SHP77 (cell line): ENCODE data around the gene ZG16B.

Experiments
- DNase-seq, 2 experiments: peaks; one replicate each; lab custom pipeline; 2025; lab: John Stamatoyannopoulos, UW

ZG16B gene

GRCh38 chr16:2845116-2845515 lies 15.0 kb downstream of the ZG16B start:
- DNase-seq = no peak

- DNase-seq = no peak
Measured at GRCh38 chr16:2846511-2847310, 16.6 kb downstream of the ZG16B start.

- DNase-seq = no peak
Measured at GRCh38 chr16:2848933-2849725, 19.0 kb downstream of the ZG16B start.

GRCh38 chr16:2852003-2852730 lies 22.1 kb downstream of the ZG16B start:
- no peak for DNase-seq

GRCh38 chr16:2852731-2853507 lies 22.8 kb downstream of the ZG16B start:
- DNase-seq = no peak

GRCh38 chr16:2853531-2854073 lies 23.5 kb downstream of the ZG16B start:
- DNase-seq = no peak

- no peak for DNase-seq
Measured at GRCh38 chr16:2854700-2855309, 24.7 kb downstream of the ZG16B start.

GRCh38 chr16:2855536-2855935 lies 25.4 kb downstream of the ZG16B start:
- DNase-seq = no peak

GRCh38 chr16:2856061-2856670 lies 26.1 kb downstream of the ZG16B start:
- DNase-seq = no peak

- no peak for DNase-seq
Measured at GRCh38 chr16:2856686-2857450, 26.8 kb downstream of the ZG16B start.

GRCh38 chr16:2857451-2858244 lies 27.5 kb downstream of the ZG16B start, which contains the start of gene PRSS22:
TSS of gene PRSS22 (minus strand) at chr16:2858170. CDS start at chr16:2858104, 66 bp downstream.
- DNase-seq = no peak

- DNase-seq = no peak
Measured at GRCh38 chr16:2858245-2859025, 28.3 kb downstream of the ZG16B start.

GRCh38 chr16:2859686-2860265 lies 29.7 kb downstream of the ZG16B start:
- DNase-seq = no peak

- DNase-seq = no peak
Measured at GRCh38 chr16:2860826-2861567, 30.9 kb downstream of the ZG16B start.

- no peak for DNase-seq
Measured at GRCh38 chr16:2865651-2866050, 35.5 kb downstream of the ZG16B start.

- DNase-seq = no peak
Measured at GRCh38 chr16:2866431-2866830, 36.3 kb downstream of the ZG16B start.

- no peak for DNase-seq
Measured at GRCh38 chr16:2867661-2867986, 37.5 kb downstream of the ZG16B start.
